Retinal pigment epithelial cell (primary cell): Measurements from ENCODE around the gene RMND5B.
A peak's percentile ranks its signal among the peaks of the same experiment; 100 is the strongest.

Source experiments
- DNase-seq: peaks from one replicate; pipeline ENCODE4 v3.0.0-alpha.2; 2010; ENCODE audit warnings: low read depth
- H3K4me3 ChIP-seq: 2 replicates; pipeline ENCODE4 v1.5.1; 2011; ENCODE audit warnings: mild to moderate bottlenecking, low read length, control low read depth, moderate library complexity
- CTCF ChIP-seq: conservative IDR thresholded peaks from 2 replicates; pipeline ENCODE4 v1.5.1; 2011; ENCODE audit warnings: low read depth, low read length, control low read depth, inconsistent platforms

The RMND5B gene

GRCh38 chr5:178147406-178147805 is 16.6 kb downstream of the RMND5B start:
- DNase-seq = no peak
- no peak overlapping the region for H3K4me3 ChIP-seq
- TF ChIP-seq CTCF = no peak

DNA sequence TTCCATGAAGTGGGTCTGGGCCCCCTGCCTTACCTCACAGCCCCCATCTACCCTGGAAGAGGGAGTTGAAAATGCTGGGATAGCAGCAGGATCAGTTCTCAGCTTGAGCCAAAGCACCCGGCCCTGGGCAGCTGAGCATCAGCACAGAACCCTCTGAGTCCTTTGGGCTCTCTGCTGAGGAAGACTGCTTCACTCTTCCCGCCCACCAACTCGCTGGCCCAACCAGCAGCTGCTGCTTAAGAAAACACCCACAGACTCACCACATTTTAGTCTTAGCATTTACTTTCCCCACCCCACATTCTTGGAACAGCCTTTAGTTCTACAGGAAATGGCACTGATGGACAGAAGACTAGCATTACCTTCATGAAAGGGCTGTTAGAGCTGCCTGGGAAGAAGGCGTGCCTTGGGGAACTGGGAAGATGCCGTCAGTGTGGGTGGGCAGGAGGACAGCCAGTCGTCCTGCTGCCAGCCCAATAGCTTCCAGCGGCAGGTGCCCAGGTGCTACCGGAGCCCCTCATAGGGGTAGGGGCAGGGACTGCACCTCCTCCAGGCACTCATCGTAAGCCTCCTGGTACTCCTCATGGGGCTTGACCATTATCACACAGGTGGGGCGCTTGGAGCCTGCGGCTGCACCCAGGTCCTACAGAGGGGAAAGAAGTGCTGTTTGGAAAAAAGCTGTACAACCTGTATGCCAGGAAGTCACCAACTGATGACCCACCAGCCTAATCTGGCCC is 18.6 kb downstream of the RMND5B start:
- no peak overlapping the region for H3K4me3 ChIP-seq
- TF ChIP-seq CTCF = no peak
- DNase-seq = no peak

DNA sequence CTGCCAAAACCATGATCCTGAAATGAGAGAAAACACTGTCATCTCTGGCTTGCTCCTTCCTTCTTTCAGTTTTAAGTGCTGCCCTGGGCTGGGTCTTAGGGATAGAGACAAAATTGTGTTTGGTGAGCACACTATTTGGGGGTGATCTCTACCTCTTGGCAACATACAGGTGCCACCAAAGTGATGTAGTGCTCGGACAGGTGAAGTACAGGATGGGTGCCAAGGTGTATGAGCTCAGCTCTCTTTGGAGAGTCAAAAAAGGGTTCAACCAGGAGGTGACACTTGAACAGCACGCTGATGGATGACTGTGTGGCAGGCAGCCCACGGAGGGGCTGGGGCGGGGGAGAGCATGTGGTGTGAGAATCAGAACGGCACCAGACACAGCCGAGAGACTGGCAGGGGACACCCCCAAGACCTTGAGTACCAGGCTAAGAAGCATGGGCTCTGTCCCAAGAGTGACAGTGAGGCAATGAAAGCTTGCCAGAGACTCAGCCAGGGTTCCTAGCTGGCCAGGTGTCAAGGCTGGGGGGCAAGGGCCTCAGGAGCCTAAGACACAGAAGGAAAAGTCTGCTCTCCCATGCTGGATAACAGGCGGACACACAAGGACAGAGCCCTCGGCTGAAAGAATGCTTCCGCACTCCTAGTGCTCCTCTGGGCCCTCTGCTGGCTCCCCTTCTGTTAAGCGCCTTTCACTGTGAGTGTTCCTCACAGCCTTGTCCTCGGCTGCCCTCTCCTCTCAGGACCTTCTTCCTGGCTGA is 20.3 kb downstream of the RMND5B start:
- no peak overlapping the region for H3K4me3 ChIP-seq
- peak; percentile 15 for TF ChIP-seq CTCF
- DNase-seq = no peak

DNA sequence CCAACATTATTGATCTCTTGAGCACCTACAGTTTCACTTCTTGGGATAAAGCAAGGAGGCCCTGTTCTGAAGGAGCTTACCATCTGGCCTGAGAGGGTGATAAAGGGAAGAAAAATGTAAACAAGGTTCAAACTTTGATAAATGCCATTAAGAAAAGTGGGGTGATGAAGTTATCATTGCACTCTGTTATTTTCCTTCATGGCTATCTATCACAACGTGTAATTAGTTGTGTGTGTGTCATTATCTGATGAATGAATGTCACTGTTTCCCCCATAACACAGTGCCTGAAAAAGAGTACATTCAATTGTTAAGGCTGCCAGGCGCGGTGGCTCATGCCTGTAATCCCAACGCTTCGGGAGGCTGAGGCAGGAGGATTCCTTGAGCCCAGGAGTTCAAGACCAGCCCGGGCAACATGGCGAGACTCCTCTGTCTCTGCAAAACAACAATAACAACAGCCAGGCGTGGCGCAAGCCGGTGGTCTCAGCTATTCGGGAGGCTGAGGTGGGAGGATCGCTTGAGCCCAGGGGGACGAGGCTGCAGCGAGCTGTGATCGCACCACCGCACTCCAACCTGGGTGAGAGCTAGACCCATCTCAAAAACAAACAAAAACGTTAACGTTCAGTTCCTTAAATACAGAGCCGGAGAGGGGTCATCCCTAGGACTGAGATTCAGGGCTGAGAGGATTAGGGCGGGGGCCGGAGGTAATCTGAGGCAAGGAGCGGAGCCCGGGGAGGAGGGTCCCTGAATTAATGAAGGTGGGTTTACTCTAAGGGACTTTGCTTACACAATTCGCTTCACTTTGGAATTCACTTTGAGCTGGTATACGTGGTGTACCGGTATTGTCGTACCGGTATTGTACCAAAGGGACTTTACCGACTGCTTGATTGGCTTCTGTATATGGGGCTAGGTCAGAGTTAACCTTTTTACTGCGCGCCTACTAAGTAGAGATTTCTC is 22.0 kb downstream of the RMND5B start:
- H3K4me3 ChIP-seq = peak overlapping the region; percentile 93
- no peak for DNase-seq
- no peak for TF ChIP-seq CTCF

- H3K4me3 ChIP-seq = peak within 1 kb of the TSS; percentile 93
- peak; percentile 94 for DNase-seq
- no peak for TF ChIP-seq CTCF
Measured at GRCh38 chr5:178153530-178154340, 22.9 kb downstream of the RMND5B start, which contains the start of gene NHP2. NHP2 (minus strand) TSS chr5:178153885; CDS start chr5:178153817, 68 bp downstream.

- DNase-seq = no peak
- no peak overlapping the region for H3K4me3 ChIP-seq
- TF ChIP-seq CTCF = no peak
Measured at GRCh38 chr5:178155065-178155464, 24.3 kb downstream of the RMND5B start.
